Peyer's patch (tissue), 4 donors: Measurements from ENCODE around the gene WNT9B.
"Not testable (repeated sequence)": the region's sequence is repeated elsewhere in the genome, so short reads cannot be mapped to it uniquely, and the experiment has no call there.

Source experiments
- POLR2A ChIP-seq, 2 donors: fragments of 450-650 bp; IDR thresholded peaks; one replicate each; pipeline ENCODE4 v1.5.1; 2017; ENCODE audit warnings: antibody characterized with exemption in 2 of 2, mild to moderate bottlenecking in 2 of 2, moderate library complexity in 2 of 2
- TF ChIP-seq, protein P1 (sequence below), 6 experiments: fragments of 450-650 bp in 4 of 6; fragments of 200-600 bp in 2 of 6; sonication (generic) in 1 of 6; IDR thresholded peaks; one replicate each; pipeline ENCODE4 v1.5.1; 2017 to 2019; ENCODE audit warnings: antibody characterized with exemption in 6 of 6, mild to moderate bottlenecking in 3 of 6, moderate library complexity in 1 of 6

DNA sequence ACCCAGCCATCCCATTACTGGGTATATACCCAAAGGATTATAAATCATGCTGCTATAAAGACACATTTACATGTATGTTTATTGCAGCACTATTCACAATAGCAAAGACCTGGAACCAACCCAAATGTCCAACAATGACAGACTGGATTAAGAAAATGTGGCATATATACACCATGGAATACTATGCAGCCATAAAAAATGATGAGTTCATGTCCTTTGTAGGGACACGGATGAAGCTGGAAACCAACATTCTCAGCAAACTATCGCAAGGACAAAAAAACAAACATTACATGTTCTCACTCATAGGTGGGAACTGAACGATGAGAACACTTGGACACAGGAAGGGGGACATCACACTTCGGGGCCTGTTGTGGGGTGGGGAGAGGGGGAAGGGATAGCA is 70.6 kb downstream of the WNT9B start:
- TF ChIP-seq, protein P1, sequence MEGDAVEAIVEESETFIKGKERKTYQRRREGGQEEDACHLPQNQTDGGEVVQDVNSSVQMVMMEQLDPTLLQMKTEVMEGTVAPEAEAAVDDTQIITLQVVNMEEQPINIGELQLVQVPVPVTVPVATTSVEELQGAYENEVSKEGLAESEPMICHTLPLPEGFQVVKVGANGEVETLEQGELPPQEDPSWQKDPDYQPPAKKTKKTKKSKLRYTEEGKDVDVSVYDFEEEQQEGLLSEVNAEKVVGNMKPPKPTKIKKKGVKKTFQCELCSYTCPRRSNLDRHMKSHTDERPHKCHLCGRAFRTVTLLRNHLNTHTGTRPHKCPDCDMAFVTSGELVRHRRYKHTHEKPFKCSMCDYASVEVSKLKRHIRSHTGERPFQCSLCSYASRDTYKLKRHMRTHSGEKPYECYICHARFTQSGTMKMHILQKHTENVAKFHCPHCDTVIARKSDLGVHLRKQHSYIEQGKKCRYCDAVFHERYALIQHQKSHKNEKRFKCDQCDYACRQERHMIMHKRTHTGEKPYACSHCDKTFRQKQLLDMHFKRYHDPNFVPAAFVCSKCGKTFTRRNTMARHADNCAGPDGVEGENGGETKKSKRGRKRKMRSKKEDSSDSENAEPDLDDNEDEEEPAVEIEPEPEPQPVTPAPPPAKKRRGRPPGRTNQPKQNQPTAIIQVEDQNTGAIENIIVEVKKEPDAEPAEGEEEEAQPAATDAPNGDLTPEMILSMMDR (IDR thresholded peaks at IDR 0.05) = not testable (repeated sequence)
- not testable (repeated sequence) for TF ChIP-seq POLR2A (IDR thresholded peaks at IDR 0.05)
